BJ (cell line): ENCODE results near the gene SHC4. TPM values are rescaled to one million over a fixed set of nuclear protein-coding genes. Genes with fewer than 3 reads are reported as not detected.
"Not testable (repeated sequence)": the region's sequence is repeated elsewhere in the genome, so short reads cannot be mapped to it uniquely, and the experiment has no call there.

ENCODE experiments used
- CTCF ChIA-PET: fragments of 350-600 bp; formaldehyde crosslinking; extraction: SDS; loops from one replicate; lab custom pipeline; 2021; ENCODE audit warnings: antibody characterized with exemption, inconsistent platforms; lab: Yijun Ruan, JAX
- POLR2A ChIA-PET: fragments of 300-600 bp; sonication (Branson Sonifier 250); formaldehyde crosslinking; extraction: SDS; loops from one replicate; lab custom pipeline; 2021; ENCODE audit warnings: antibody characterized with exemption; lab: Charles Lee
- DNase-seq: peaks from one replicate; pipeline ENCODE4 v3.0.0-alpha.2; 2011; ENCODE audit warnings: low read depth
- H3K27me3 ChIP-seq: 2 replicates; pipeline ENCODE4 v1.6.0; 2011; ENCODE audit warnings: low read length; ENCODE audit not compliant: control insufficient read depth, insufficient read depth
- H3K36me3 ChIP-seq: 2 replicates; pipeline ENCODE4 v1.5.1; 2011; ENCODE audit warnings: low read length; ENCODE audit not compliant: control insufficient read depth, insufficient read depth
- H3K4me3 ChIP-seq: 2 replicates; pipeline ENCODE4 v1.5.1; 2011; ENCODE audit warnings: low read depth, mild to moderate bottlenecking, control low read depth, low read length
- polyA plus RNA-seq: library from polyadenylated mRNA; depleted of rRNA; stranded (reverse); fragments of >200 nt; gene quantifications from 2 replicates; pipeline ENCODE4 v1.2.3, GENCODE V29; 2011
- TF ChIP-seq, protein P1 (sequence below): IDR thresholded peaks from 2 replicates; pipeline ENCODE4 v1.5.1; 2011; ENCODE audit warnings: low read depth, mild to moderate bottlenecking, control low read depth, inconsistent platforms, low read length, moderate library complexity; ENCODE audit not compliant: insufficient read depth

Gene SHC4
- polyA plus RNA-seq, 1 experiment, result 0.74 TPM

DNA sequence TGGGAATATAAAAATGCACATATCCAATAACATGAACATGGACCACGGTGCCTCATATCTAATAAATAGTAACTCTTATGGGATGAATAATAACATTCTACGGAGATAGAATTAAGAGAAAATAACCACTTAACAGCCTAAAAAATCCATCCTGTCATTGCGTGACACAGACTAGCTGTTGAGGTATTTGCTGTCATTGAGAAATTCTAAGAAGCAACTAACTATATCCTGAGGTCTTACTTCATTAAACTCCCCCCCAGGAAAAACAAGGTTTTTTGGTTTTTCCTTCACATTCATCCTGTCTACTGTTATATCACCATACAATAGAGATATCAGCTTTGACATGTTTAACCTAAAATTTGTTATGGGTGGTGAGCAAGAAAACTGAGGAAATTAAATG, 167.2 kb downstream of the SHC4 start:
- DNase-seq, result no peak
- H3K27me3 ChIP-seq, result no peaks in the 10 kb centered on the region
- no peak overlapping the region for H3K4me3 ChIP-seq
- ChIA-PET CTCF (interaction anchor here (0.6 kb wide), 1 partner anchor 52 kb away, joined by 3 read pairs; no protein-coding TSS in a partner anchor), POLR2A (interaction anchor here (0.5 to 0.8 kb wide), 2 partner anchors 78 to 1338 kb away, joined by 3 to 4 read pairs; no protein-coding TSS in a partner anchor)
- no peaks in the 10 kb centered on the region for H3K36me3 ChIP-seq
- TF ChIP-seq, protein P1, sequence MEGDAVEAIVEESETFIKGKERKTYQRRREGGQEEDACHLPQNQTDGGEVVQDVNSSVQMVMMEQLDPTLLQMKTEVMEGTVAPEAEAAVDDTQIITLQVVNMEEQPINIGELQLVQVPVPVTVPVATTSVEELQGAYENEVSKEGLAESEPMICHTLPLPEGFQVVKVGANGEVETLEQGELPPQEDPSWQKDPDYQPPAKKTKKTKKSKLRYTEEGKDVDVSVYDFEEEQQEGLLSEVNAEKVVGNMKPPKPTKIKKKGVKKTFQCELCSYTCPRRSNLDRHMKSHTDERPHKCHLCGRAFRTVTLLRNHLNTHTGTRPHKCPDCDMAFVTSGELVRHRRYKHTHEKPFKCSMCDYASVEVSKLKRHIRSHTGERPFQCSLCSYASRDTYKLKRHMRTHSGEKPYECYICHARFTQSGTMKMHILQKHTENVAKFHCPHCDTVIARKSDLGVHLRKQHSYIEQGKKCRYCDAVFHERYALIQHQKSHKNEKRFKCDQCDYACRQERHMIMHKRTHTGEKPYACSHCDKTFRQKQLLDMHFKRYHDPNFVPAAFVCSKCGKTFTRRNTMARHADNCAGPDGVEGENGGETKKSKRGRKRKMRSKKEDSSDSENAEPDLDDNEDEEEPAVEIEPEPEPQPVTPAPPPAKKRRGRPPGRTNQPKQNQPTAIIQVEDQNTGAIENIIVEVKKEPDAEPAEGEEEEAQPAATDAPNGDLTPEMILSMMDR, result no peak

DNA sequence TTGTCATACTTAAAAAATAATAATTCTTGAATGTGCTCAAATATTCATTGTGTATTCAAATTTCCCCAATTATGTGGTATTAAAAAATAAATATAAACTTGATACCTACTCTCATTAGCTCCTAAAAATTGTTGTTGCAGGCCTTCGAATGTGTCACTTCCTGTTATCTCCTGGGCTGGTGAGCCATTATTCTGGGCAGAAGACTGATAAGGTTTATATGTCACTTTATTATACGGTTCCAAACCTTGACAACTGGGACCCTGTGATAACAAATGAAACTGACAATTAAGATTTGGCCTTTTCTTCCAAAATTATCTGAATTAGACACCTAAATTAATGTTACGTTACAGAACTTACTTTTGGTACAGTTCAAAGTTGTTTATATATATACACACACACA, 167.8 kb downstream of the SHC4 start:
- CTCF ChIA-PET, result no interaction called here
- POLR2A ChIA-PET, result no interaction called here

DNA sequence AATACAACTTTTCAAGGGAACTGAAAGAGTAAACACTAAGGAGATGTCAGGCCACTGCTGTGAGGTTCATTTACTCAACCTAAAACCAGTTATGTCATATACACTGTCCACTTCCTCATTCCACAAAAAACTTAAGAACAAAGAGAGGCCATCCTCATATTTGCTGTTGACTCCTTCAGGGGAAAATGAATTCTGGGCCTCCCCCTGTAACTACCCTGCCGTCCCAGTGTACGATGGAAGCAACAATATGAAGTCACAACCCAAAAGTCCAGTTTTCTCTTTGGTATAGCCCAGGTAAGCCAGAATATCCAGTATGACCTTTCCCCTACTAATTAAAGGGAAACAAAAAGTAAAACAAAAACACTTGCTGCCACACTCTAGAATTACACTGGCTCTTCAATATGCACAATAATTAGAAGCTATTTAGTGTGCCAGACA, 169.0 kb downstream of the SHC4 start:
- TF ChIP-seq, protein P1, result no peak
- Histone ChIP-seq H3K27me3 (no peaks in the 10 kb centered on the region), H3K4me3 (no peak overlapping the region), H3K36me3 (no peaks in the 10 kb centered on the region)
- CTCF ChIA-PET, result interaction anchor here (0.6 kb wide), 1 partner anchor 139 kb away, joined by 3 read pairs; no protein-coding TSS in a partner anchor
- DNase-seq, result no peak
- POLR2A ChIA-PET, result interaction anchor here (0.7 kb wide), 1 partner anchor 458 kb away, joined by 3 read pairs; no protein-coding TSS in a partner anchor

More for the DNA sequence above, 167.8 kb downstream of the SHC4 start:
- H3K36me3 ChIP-seq, result no peaks in the 10 kb centered on the region
- no peak overlapping the region for H3K4me3 ChIP-seq
- TF ChIP-seq, protein P1, result no peak
- H3K27me3 ChIP-seq, result no peaks in the 10 kb centered on the region
- DNase-seq, result no peak

DNA sequence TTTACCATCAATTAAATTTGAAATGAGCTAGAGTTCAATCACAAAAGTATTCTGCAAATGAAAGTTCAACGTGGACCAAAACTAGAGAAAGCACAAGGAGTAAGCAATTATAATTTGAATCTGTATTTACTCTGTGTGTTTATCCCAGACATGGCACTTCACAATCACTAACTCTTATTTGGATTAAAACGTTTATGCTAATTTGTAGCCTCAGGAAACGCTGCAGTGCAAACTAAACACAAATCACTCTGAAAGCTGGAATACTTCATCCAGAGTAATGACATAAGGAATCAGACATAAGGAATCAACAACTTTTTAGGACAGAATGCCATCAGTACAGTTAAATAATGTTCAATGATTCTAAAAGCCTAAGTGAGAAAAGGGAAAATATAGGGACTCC, 171.3 kb downstream of the SHC4 start:
- ChIA-PET CTCF (no interaction called here), POLR2A (no interaction called here)
- Histone ChIP-seq H3K36me3 (no peaks in the 10 kb centered on the region; the same call in 1 of the 2 replicates), H3K27me3 (no peaks in the 10 kb centered on the region), H3K4me3 (no peak overlapping the region)
- TF ChIP-seq, protein P1, result no peak
- DNase-seq, result no peak

DNA sequence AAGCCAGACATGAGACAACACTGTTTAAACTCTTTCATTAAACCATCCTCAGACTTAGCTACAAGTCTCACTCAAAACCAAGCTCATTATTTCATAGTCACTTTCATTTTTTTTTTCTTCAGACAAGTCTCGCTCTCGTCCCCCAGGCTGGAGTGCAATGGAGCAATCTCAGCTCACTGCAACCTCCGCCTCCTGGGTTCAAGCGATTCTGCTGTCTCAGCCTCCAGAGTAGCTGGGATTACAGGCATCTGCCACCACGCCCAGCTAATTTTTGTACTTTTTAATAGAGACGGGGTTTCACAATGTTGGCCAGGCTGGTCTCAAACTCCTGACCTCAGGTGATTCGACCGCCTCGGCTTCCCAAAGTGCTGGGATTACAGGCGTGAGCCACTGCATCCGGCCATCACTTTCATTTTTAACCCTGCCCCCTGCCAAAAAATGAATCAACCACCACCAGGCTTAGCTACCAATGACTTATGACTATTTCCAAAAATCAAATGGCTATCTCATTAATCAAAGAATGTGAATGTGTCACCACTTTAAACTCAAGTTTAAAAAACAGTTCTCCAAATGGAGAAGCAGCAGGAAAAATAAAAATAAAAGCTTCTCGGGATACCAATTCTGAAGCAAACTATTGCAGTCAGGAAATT, 173.1 kb downstream of the SHC4 start:
- H3K36me3 ChIP-seq, DNase-seq, H3K27me3 ChIP-seq, H3K4me3 ChIP-seq: not testable (repeated sequence)
- CTCF ChIA-PET, result interaction anchor here (3.1 kb wide), 1 partner anchor 11 kb away, joined by 15 read pairs; no protein-coding TSS in a partner anchor
- POLR2A ChIA-PET, result interaction anchor here (0.6 kb wide), 1 partner anchor 444 kb away, joined by 6 read pairs; no protein-coding TSS in a partner anchor
